Measurements from ENCODE around the gene NEUROG3.

The NEUROG3 gene

DNA sequence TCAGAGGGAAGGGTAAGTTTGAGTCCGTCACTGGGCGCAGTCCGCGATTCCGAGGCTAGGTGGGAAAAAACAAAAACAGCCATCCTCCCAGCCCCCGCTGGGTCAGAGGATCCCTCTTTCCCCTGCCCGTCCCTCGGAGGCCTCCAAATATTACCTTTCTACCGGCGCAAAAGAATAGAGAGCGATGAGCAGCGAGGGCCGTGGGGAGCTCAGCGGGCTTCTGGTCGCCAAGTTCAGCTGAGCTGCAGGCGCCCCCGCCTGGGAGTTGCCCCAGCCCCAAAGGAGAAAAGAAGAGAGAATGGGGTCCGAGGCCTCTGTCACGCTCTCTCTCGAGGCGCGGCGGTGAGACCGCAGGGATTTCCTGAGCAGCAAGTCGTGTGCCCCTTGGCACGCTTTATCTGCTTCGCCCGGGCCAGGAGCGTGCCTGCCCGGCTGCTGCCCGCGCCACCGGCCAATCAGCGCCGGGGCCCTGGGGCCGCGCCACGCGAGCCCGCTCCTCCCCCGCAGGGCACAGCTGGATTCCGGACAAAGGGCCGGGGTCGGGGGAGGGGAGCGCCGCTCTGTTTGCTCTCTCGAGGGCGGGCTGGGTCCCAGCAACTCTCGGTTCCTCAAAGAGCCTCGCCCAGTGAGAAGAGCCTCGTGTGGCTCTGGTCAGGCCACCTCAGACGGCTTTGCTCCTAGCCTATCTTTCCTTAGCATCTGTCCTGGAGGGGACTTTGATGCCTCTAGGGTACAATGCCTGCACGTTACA is at the start of gene NEUROG3:
NEUROG3 (minus strand) TSS at position 367 of the 751 bp plus-strand sequence. CDS start 379 bp downstream, outside the sequence.
- DNase-seq = no peak

- DNase-seq = no peak
Observed at GRCh38 chr10:69620625-69621024, 47.4 kb upstream of the NEUROG3 start.

GRCh38 chr10:69619626-69620025 is 46.4 kb upstream of the NEUROG3 start:
- DNase-seq = no peak

DNA sequence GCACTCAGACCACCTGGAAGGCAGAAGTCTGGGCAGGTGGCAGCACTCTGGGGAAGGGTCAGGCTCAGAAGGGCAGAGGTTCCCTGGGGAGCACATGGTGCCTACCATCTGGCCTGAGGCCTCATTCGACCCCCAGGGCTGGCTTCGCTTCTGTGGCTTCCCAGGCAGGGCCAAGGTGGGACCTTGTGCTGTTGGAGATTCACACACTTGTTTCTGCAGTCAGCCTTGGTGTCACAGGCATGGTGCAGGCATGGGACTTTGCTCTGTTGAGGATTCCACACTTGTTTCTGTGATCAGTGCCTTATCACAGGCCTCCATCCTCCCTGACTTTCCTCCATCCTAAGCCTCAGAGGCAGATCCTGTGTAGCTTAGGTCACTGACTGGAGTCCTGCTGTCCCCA is 45.5 kb upstream of the NEUROG3 start:
- DNase-seq = no peak

- DNase-seq = no peak
Observed at GRCh38 chr10:69616358-69616757, 43.1 kb upstream of the NEUROG3 start.

GRCh38 chr10:69614130-69614529 is 40.9 kb upstream of the NEUROG3 start:
- no peak for DNase-seq

DNA sequence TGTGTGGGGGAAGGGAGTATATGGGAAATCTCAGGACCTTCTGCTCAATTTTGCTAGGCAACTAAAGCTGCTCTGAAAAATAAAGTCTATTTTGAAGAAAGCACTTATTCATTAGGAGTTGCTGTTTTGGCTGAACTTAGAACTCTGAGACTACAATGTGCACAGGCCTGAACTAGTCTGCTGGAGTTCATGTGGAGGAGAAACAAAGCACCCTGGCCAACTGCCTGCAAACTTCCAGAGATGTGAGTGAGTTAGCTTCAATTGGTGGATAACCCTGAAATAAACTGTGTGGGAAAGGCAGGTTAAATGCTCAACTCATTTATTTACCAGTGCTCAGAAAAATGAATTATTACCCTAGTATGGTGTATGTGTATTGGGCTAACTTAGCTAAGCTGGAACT is 39.5 kb upstream of the NEUROG3 start:
- no peak for DNase-seq

DNA sequence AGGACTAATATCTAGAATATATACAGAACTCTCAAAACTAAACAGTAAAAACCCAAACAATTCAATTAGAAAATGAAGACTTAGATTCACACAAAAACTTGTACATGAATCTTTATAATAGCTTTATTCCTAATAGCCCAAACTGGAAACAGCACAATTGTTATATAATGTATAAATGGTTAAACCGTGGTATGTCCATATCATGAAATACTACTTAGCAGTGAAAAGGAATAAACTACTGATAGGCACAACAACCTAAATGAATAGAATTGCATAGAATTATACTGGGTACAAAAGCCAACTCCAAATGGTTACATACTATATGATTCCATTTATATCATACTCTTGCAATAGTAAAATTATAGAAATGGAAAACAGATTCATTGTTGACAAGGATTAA is 35.9 kb upstream of the NEUROG3 start:
- DNase-seq = no peak

DNA sequence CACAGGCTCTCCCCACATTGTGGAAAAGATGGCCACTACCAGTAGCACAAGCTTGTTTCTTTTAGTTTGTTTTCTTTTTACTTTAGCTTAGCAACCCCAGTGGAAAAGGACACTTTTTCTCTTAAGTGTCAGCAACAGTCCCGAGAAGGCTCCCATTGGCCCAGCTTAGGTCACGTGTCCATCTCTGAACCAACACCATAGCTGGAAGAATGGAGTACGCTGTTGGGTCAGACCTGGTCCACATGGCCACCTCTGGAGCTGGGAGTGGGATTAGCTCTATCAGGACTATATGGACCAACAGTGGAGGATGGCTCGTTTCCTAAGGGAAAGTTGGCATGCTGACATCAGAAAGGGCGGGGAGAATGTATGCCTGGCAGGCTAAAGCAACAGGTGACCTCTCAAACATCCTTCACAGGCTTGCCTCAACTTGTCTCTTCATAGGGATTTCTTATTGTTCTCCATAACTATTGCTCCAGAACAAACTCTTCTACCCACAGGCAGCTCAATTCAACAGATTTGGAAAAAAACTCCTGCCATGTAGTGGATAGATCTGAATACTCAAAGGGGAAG is 27.6 kb upstream of the NEUROG3 start:
- no peak for DNase-seq

- no peak for DNase-seq
Observed at GRCh38 chr10:69588358-69588757, 15.1 kb upstream of the NEUROG3 start.

DNA sequence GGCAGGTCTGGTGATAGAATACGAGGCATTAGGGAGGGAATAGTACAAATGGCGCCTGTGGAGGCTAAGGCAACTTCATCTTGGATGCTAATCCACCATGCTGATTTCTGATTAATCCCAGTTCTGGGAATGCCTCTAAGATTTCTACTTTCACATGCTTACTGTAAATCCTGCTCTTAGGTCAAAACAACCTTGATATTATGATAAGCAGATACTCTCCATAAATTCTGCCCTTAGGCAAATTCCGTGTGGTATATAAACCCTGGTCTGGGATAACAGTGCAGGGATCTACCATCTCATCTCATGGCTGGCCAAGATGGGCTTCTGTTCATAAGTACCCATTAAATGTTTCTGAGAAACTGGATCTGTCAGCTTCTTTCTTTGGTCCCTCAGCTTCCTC is 11.4 kb upstream of the NEUROG3 start:
- no peak for DNase-seq

- no peak for DNase-seq
Observed at GRCh38 chr10:69583106-69583505, 9.9 kb upstream of the NEUROG3 start.

DNA sequence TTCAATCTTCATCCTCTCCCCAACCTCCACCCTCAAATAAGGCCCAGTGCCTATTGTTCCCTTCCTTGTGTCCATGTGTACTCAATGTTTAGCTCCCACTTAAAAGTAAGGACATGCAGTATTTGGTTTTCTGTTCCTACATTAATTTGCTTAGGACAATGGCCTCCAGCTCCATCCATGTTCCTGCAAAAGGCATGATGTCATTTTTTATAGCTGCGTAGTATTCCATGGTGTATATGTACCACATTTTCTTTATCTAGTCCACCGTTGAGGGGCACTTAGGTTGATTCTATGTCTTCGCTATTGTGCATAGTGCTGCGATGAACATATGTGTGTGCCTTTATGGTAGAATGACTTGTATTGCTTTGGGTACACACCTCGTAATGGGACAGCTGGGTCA is 7.2 kb upstream of the NEUROG3 start:
- no peak for DNase-seq

DNA sequence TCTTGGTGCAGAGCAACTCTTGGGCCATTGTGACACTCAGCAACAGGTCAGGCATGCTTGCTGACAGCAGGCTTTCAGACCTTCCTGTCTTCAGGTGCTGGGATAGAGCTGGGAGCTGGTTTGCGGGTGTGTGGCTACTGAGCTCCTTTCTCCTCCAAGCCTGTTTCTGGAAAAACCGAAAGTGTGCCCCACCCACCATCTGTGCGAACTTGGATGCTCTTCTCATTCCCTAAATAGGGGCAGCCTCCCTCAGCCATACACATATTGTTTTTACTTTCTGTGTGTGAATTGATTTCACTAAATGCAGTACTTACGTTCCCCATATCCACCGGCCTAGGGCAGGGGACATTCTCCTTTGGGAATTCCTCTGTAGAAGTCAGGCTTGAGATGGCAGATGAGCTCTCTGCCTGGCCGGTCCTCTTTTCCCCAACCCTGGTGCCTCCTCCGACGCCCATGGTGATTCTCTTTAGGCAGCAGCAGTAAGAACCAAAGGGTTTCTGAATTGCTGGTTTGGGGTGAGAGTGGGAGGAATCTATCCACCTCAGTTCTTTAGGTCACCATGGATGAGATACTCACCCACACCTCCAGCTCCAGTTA is 6.3 kb upstream of the NEUROG3 start:
- no peak for DNase-seq

DNA sequence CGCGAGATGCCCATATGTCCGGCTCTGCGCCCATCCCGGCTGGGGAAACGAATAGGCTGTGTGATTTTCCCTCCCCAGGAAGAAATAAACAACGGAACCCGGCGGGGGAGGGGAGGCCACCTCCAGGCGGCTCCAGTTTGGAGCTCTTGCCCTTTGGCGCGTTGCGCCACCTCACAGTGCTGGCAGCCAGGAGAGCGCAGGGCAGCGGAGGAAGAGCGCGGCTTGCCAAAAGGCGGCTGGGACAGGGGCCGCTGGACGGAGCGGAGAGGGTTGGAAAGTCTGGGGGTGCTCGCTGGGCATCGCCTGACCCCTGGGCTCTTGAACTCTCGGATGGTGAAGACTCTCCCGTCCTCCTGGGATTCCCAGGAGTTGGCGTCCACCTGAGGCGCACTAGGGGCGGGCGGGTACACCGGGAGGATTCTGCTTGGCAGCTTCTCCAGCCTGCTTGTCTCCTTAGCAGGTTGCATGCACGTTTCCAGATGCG is 5.3 kb upstream of the NEUROG3 start:
- DNase-seq = no peak

GRCh38 chr10:69577268-69578232 is 4.3 kb upstream of the NEUROG3 start:
- no peak for DNase-seq

DNA sequence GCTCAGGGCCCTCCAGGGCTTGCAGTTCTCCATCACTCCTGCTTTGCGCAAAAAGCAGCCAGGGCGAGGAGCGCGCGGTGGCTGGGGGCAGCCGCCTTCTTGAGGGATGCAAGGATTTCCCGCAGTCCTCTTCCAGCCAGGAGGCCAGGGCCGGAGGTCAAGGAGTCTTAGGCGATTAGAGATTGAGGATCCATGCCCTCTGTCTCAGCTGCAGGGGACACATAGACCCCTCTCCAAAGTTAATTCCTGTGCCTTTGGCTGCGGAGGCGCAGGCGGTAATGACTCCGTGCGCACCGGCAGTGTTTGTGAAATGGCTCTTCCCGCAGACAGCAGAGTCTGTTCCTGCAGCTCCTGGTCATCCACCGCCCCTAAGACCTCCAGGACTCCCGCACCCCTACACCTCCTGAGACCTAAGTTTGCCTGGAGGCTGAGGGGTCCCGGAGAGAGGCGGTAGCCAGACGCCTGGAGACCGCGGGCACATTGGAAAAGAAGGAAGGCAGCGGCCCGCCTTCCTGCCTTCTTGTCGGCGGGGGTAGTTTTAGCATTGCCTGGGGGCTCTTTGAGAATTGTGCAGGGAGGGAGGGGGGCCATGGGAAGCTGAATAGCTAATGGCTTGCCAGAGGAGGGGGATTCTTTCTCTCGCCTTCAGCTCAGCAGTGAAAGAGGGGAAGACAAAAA is 3.3 kb upstream of the NEUROG3 start:
- no peak for DNase-seq

- no peak for DNase-seq
Observed at GRCh38 chr10:69575164-69575722, 2.0 kb upstream of the NEUROG3 start.

GRCh38 chr10:69574571-69574978 is 1.4 kb upstream of the NEUROG3 start:
- DNase-seq = no peak

DNA sequence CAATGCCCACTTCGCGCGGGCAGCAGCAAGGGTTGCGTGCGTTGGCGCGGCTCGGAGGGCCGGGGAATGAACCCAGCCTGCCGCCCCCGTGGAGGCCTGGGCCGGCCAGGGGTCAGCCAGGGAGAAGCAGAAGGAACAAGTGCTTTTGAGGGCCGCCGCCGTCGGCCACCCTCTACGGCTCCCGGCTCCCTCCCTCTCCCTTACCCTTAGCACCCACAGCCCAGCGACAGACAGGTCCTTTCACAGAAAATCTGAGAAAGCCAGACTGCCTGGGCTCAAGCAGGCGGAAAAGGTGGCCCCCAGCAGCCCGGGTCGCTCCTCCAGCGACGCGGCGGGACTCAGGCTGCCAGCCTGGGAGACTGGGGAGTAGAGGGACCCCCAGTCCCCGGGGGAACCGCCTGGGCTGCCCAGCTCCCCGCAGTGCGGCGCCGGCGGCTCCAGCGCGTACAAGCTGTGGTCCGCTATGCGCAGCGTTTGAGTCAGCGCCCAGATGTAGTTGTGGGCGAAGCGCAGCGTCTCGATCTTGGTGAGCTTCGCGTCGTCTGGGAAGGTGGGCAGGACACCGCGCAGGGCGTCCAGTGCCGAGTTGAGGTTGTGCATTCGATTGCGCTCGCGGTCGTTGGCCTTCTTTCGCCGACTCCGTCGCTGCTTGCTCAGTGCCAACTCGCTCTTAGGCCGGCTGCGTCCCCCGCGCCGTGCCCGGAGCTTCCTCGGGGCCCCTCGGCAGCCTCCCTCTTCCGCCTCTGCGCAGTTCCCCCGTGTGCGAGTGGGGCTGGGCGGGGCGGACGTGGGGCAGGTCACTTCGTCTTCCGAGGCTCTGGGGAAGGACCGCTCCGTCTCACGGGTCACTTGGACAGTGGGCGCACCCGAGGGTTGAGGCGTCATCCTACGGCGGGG is 815 bp downstream of the NEUROG3 start:
- no peak for DNase-seq

- DNase-seq = no peak
Observed at GRCh38 chr10:69571618-69572158, 1.5 kb downstream of the NEUROG3 start.

Data from NCI-H1436 treated with DMSO at 0.1 percent for 48 hours (cell line).